Heart left ventricle (tissue), 16 donors: ENCODE results near the gene GNAQ. TPM values are rescaled to one million over a fixed set of nuclear protein-coding genes. Genes with fewer than 3 reads are reported as not detected.

Experiments
- ATAC-seq, 4 donors: fragments of 200-7000 bp; cut with Tn5 transposase; one replicate each; pipeline ENCODE4 v1.9.1; 2020 to 2022; ENCODE audit warnings: moderate library complexity in 4 of 4, mild to moderate bottlenecking in 3 of 4, moderate number of reproducible peaks in 1 of 4
- DNase-seq, 5 donors: peaks; one replicate each; pipeline ENCODE4 v3.0.0-alpha.2; 2020
- H3K27ac ChIP-seq, 12 donors: fragments of 200-600 bp; sonication (generic) in 4 of 12; one replicate each; pipeline versions ENCODE4 v1.5.0 to v1.8.0; 2016 to 2022; ENCODE audit warnings: mild to moderate bottlenecking in 2 of 12
- H3K27me3 ChIP-seq, 9 donors: fragments of 200-600 bp; sonication (generic) in 2 of 9; one replicate each; pipeline versions ENCODE4 v1.5.1 to v1.8.0; 2016 to 2022; ENCODE audit warnings: mild to moderate bottlenecking in 3 of 9
- H3K36me3 ChIP-seq, 9 donors: fragments of 200-600 bp; sonication (generic) in 2 of 9; one replicate each; pipeline versions ENCODE4 v1.5.0 to v1.8.0; 2018 to 2022; ENCODE audit warnings: mild to moderate bottlenecking in 2 of 9
- H3K4me1 ChIP-seq, 12 donors: fragments of 200-600 bp; sonication (generic) in 4 of 12; one replicate each; pipeline versions ENCODE4 v1.5.0 to v1.8.0; 2016 to 2022; ENCODE audit warnings: mild to moderate bottlenecking in 3 of 12
- H3K4me3 ChIP-seq, 12 donors: fragments of 200-600 bp; sonication (generic) in 4 of 12; one replicate each; pipeline versions ENCODE4 v1.5.0 to v1.8.0; 2017 to 2022; ENCODE audit warnings: mild to moderate bottlenecking in 9 of 12, moderate library complexity in 4 of 12
- H3K9me3 ChIP-seq, 12 donors: fragments of 200-600 bp; sonication (generic) in 4 of 12; one replicate each; pipeline versions ENCODE4 v1.5.0 to v1.8.0; 2016 to 2022; ENCODE audit warnings: mild to moderate bottlenecking in 1 of 12
- POLR2A ChIP-seq, 2 donors: fragments of 450-650 bp; IDR thresholded peaks; one replicate each; pipeline ENCODE4 v1.6.1; 2017; ENCODE audit warnings: antibody characterized with exemption in 2 of 2, mild to moderate bottlenecking in 2 of 2, moderate library complexity in 2 of 2
- WGBS, 4 donors: extraction: QIAGEN DNeasy Blood & Tissue Kit in 2 of 4; methylation state at CpG; one replicate each; pipeline versions ENCODE4 v1.1.5 to v1.1.7; 2013 to 2018; 5-methylcytosine and 5-hydroxymethylcytosine counted together
- intact Hi-C, 10 donors: fragments of 100-400 bp; cut with DNase I; formaldehyde crosslinking; loops; one replicate each; pipeline versions ENCODE4 v1.11.1 to v1.14.2; 2022
- polyA plus RNA-seq, 2 donors: library from polyadenylated mRNA; stranded (reverse); fragments of 200-250 nt; gene quantifications; one replicate each; pipeline ENCODE4 v1.2.3, GENCODE V29; 2013
- total RNA-seq, 9 donors: library from RNA; depleted of rRNA in 2 of 9; stranded (reverse); fragments of >200 nt in 2 of 9; fragmentation: NEBNext Ultra II Directional in 3 of 9; extraction: Animal tissue kit (Norgen Biotek cat#: 25700) in 3 of 9; gene quantifications; one replicate each; pipeline versions ENCODE4 v1.1.0 to v1.2.4, GENCODE V29; 2016 to 2023
- TF ChIP-seq, protein P1 (sequence below), 12 donors: fragments of 200-600 bp; sonication (generic) in 4 of 12; IDR thresholded peaks; one replicate each; pipeline versions ENCODE4 v1.5.0 to v1.8.0; 2018 to 2022; ENCODE audit warnings: antibody characterized with exemption in 12 of 12, mild to moderate bottlenecking in 5 of 12
- donor health status: ischemic (EF 13 %, LVEDD 7.1; RV severe dilation, severe dysfunction).
- donor health status: healthy with polysubstance abuse.
- donor health status: DM: no; HTN: yes; CAD: no.
- donor health status: DM: no; HTN: no; CAD: no.
- donor health status: ischemic (EF 25% LVEDD 6.9; RV normal size, moderate dysfunction).
- donor health status: ischemic (EF 25% LVEDD 5.7; RV mildly dilated, moderate dysfunction).
- donor health status: healthy.
- donor health status: DM: yes; HTN: yes; CAD: no.
- donor health status: ischemic (EF 35%, LVEDD 5.7; RV mildly dilated, moderate dysfunction).
- donor health status: nonischemic (EF 11% LVEDD 7.7; RV severe dilation, severe dysfunction).
- donor health status: DM: yes; HTN: yes; CAD: no.
- donor health status: PGD.
- donor health status: ischemic (EF 29% LVEDD 5.4; RV normal size, mild dysfunction).
- donor health status: nonischemic (EF 23%, LVEDD 6.1; RV moderate dilation, normal function).

Gene GNAQ
- total and polyA plus RNA-seq, 11 donors, result 4.8 to 34.1 (median 11.3) TPM

DNA sequence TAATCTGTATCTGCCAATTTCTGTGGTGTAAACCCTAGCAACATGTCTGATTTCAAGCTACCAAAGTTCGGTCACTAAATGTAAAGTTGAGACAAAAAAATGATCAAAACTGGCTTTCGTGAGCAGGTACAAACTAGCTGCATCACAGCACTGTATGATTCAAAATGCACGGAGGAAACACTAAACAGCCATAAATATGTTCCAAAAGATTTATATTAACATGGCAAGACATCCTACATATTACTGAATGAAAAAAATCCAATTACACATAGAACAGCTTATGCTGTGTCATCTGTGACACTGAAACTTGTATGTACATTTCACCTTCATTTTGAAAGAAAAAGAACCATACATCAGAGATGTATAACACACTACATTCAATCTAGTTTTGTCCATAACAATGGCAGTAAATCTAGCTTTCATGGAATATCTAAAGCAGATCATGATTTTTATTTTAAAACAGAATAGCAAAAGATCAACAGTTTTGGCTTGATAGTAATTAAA is 14.4 kb downstream of the GNAQ start:
- Histone ChIP-seq H3K9me3 (no peaks in the 10 kb centered on the region), H3K27ac (no peak overlapping the region), H3K36me3 (peaks cover 0 to 5% (median 0%) of the 10 kb centered on the region in 9 donors), H3K4me1 (peaks cover 0 to 83% (median 23%) of the 10 kb centered on the region in 12 donors), H3K4me3 (no peak overlapping the region), H3K27me3 (no peaks in the 10 kb centered on the region)
- intact Hi-C loops, result no loop called here
- DNase-seq, result no peak
- ATAC-seq, result no peak
- TF ChIP-seq, protein P1, sequence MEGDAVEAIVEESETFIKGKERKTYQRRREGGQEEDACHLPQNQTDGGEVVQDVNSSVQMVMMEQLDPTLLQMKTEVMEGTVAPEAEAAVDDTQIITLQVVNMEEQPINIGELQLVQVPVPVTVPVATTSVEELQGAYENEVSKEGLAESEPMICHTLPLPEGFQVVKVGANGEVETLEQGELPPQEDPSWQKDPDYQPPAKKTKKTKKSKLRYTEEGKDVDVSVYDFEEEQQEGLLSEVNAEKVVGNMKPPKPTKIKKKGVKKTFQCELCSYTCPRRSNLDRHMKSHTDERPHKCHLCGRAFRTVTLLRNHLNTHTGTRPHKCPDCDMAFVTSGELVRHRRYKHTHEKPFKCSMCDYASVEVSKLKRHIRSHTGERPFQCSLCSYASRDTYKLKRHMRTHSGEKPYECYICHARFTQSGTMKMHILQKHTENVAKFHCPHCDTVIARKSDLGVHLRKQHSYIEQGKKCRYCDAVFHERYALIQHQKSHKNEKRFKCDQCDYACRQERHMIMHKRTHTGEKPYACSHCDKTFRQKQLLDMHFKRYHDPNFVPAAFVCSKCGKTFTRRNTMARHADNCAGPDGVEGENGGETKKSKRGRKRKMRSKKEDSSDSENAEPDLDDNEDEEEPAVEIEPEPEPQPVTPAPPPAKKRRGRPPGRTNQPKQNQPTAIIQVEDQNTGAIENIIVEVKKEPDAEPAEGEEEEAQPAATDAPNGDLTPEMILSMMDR (IDR thresholded peaks at IDR 0.05), result no peak
- no peak for TF ChIP-seq POLR2A (IDR thresholded peaks at IDR 0.05)
- 91 to 96% (median 92%) methylated on average over 3 of the region's 3 CpGs for WGBS, 4 donors

- H3K4me1 ChIP-seq, result peaks cover 0 to 83% (median 19%) of the 10 kb centered on the region in 12 donors
- no peak for TF ChIP-seq POLR2A (IDR thresholded peaks at IDR 0.05)
- TF ChIP-seq, protein P1 (IDR thresholded peaks at IDR 0.05), result no peak
- no peaks in the 10 kb centered on the region for H3K27me3 ChIP-seq
- no peaks in the 10 kb centered on the region for H3K9me3 ChIP-seq
- H3K4me3 ChIP-seq, result no peak overlapping the region
- peaks cover 0 to 5% (median 0%) of the 10 kb centered on the region in 9 donors for H3K36me3 ChIP-seq
- DNase-seq (no peak), ATAC-seq (no peak)
- peak overlapping the region in 1 of 12 donors; percentile 43 for H3K27ac ChIP-seq
- intact Hi-C loops, result no loop called here
Measured at GRCh38 chr9:78015241-78015640, 16.4 kb downstream of the GNAQ start.

DNA sequence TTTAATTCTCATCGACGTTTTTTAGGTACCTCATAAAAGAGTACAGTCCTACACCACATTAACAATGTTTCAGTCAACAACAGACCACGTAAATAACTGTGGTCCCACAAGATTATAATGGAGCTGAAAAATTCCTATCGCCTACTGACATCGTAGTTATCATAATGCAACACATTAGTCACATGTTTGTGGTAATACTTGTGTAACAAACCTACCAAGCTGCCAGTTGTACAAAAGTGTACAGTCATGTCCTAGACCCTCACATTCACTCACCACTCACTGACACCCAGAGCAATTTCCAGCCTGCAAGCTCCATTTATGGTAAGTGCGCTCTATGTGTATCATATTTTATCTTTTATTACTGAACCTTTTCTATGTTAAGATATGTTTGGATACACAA is 16.8 kb downstream of the GNAQ start:
- 93 to 96% (median 95%) methylated on average over 6 of the region's 6 CpGs for WGBS, 4 donors
- peaks cover 0 to 5% (median 0%) of the 10 kb centered on the region in 9 donors for H3K36me3 ChIP-seq
- ATAC-seq, result no peak

GRCh38 chr9:78013934-78014333 is 17.7 kb downstream of the GNAQ start:
- TF ChIP-seq, protein P1 (IDR thresholded peaks at IDR 0.05), result no peak
- no peak for TF ChIP-seq POLR2A (IDR thresholded peaks at IDR 0.05)
- no peak overlapping the region for H3K4me3 ChIP-seq
- 91 to 100% (median 96%) methylated on average over 1 of the region's 1 CpG for WGBS, 4 donors
- ATAC-seq, result no peak
- no peak for DNase-seq
- H3K4me1 ChIP-seq, result peaks cover 0 to 91% (median 22%) of the 10 kb centered on the region in 12 donors
- no peaks in the 10 kb centered on the region for H3K9me3 ChIP-seq
- no peak overlapping the region for H3K27ac ChIP-seq
- peaks cover 0 to 5% (median 0%) of the 10 kb centered on the region in 9 donors for H3K36me3 ChIP-seq
- H3K27me3 ChIP-seq, result no peaks in the 10 kb centered on the region
- intact Hi-C loops, result no loop called here

More for the DNA sequence above, 16.8 kb downstream of the GNAQ start:
- Histone ChIP-seq H3K27ac (peak overlapping the region in 1 of 12 donors; percentile 43), H3K9me3 (no peaks in the 10 kb centered on the region), H3K27me3 (no peaks in the 10 kb centered on the region), H3K4me3 (no peak overlapping the region), H3K4me1 (peaks cover 0 to 83% (median 20%) of the 10 kb centered on the region in 12 donors)
- intact Hi-C loops, result no loop called here
- no peak for TF ChIP-seq POLR2A (IDR thresholded peaks at IDR 0.05)
- TF ChIP-seq, protein P1 (IDR thresholded peaks at IDR 0.05), result no peak
- no peak for DNase-seq
